DMS114 treated with DMSO at 0.1 percent for 48 hours (cell line): ENCODE results near the gene MAP3K19.
"Not testable (repeated sequence)": the region's sequence is repeated elsewhere in the genome, so short reads cannot be mapped to it uniquely, and the experiment has no call there.

Experiments
- DNase-seq: peaks from one replicate; lab custom pipeline; 2025; ENCODE audit not compliant: unreplicated experiment; lab: John Stamatoyannopoulos, UW

MAP3K19 gene

GRCh38 chr2:135047300-135047699, at the start of gene MAP3K19:
Gene MAP3K19, minus strand, starts transcription at chr2:135047447. Its CDS starts 22,800 bp downstream, at chr2:135024647.
- no peak for DNase-seq

- DNase-seq = no peak
Measured at GRCh38 chr2:135096665-135097446, 49.6 kb upstream of the MAP3K19 start.

GRCh38 chr2:135095591-135095990, 48.3 kb upstream of the MAP3K19 start:
- no peak for DNase-seq

GRCh38 chr2:135094508-135094907, 47.3 kb upstream of the MAP3K19 start:
- no peak for DNase-seq

- no peak for DNase-seq
Measured at GRCh38 chr2:135093670-135094330, 46.6 kb upstream of the MAP3K19 start.

- no peak for DNase-seq
Measured at GRCh38 chr2:135093193-135093592, 45.9 kb upstream of the MAP3K19 start.

GRCh38 chr2:135091681-135092080, 44.4 kb upstream of the MAP3K19 start:
- DNase-seq = no peak

GRCh38 chr2:135089597-135089996, 42.4 kb upstream of the MAP3K19 start:
- DNase-seq = not testable (repeated sequence)

- DNase-seq = no peak
Measured at GRCh38 chr2:135086222-135086621, 39.0 kb upstream of the MAP3K19 start.

- DNase-seq = no peak
Measured at GRCh38 chr2:135078417-135078816, 31.2 kb upstream of the MAP3K19 start.

- no peak for DNase-seq
Measured at GRCh38 chr2:135076556-135076955, 29.3 kb upstream of the MAP3K19 start.

GRCh38 chr2:135074216-135074615, 27.0 kb upstream of the MAP3K19 start:
- DNase-seq = no peak

- no peak for DNase-seq
Measured at GRCh38 chr2:135072125-135072997, 25.1 kb upstream of the MAP3K19 start.

GRCh38 chr2:135066710-135067109, 19.5 kb upstream of the MAP3K19 start:
- no peak for DNase-seq

GRCh38 chr2:135064149-135064548, 16.9 kb upstream of the MAP3K19 start:
- no peak for DNase-seq

- DNase-seq = no peak
Measured at GRCh38 chr2:135063210-135063609, 16.0 kb upstream of the MAP3K19 start.

GRCh38 chr2:135059577-135059976, 12.3 kb upstream of the MAP3K19 start:
- DNase-seq = no peak

GRCh38 chr2:135056790-135057189, 9.5 kb upstream of the MAP3K19 start:
- no peak for DNase-seq

- DNase-seq = no peak
Measured at GRCh38 chr2:135055182-135055786, 8.0 kb upstream of the MAP3K19 start.

GRCh38 chr2:135052997-135053474, 5.8 kb upstream of the MAP3K19 start:
- no peak for DNase-seq
